Endothelial cell (in vitro differentiated cells): ENCODE measurements around the gene SOX13. TPM values are rescaled to one million over a fixed set of nuclear protein-coding genes. Genes with fewer than 3 reads are reported as not detected.
"Not testable (repeated sequence)": the region's sequence is repeated elsewhere in the genome, so short reads cannot be mapped to it uniquely, and the experiment has no call there.

Experiments
- DNase-seq: peaks from one replicate; pipeline ENCODE4 v3.0.0; 2021; ENCODE audit warnings: low spot score
- H3K27ac Mint-ChIP-seq: one replicate; pipeline ENCODE4 v1.8.0; 2021; ENCODE audit warnings: mixed read lengths, inconsistent platforms; ENCODE audit not compliant: unreplicated experiment
- H3K27me3 Mint-ChIP-seq: one replicate; pipeline ENCODE4 v1.8.0; 2021; ENCODE audit warnings: mild to moderate bottlenecking, moderate library complexity, mixed read lengths, inconsistent platforms; ENCODE audit not compliant: unreplicated experiment
- H3K36me3 Mint-ChIP-seq: one replicate; pipeline ENCODE4 v1.8.0; 2021; ENCODE audit warnings: mild to moderate bottlenecking, low read depth, mixed read lengths, inconsistent platforms; ENCODE audit not compliant: unreplicated experiment
- H3K4me1 Mint-ChIP-seq: one replicate; pipeline ENCODE4 v1.8.0; 2021; ENCODE audit warnings: mild to moderate bottlenecking, mixed read lengths, inconsistent platforms; ENCODE audit not compliant: unreplicated experiment
- H3K4me3 Mint-ChIP-seq: one replicate; pipeline ENCODE4 v1.8.0; 2021; ENCODE audit warnings: mild to moderate bottlenecking, mixed read lengths, inconsistent platforms; ENCODE audit not compliant: unreplicated experiment
- H3K9me3 Mint-ChIP-seq: one replicate; pipeline ENCODE4 v1.8.0; 2021; ENCODE audit warnings: mixed read lengths, inconsistent platforms; ENCODE audit not compliant: unreplicated experiment
- CTCF ChIP-seq: fragments of 200-600 bp; sonication (generic); IDR thresholded peaks from one replicate; pipeline ENCODE4 v1.5.0; 2021; ENCODE audit warnings: antibody characterized with exemption; ENCODE audit not compliant: unreplicated experiment
- total RNA-seq: library from RNA; stranded (reverse); fragmentation: NEBNext Ultra II Directional; extraction: Animal tissue kit (Norgen Biotek cat#: 25700); gene quantifications from one replicate; pipeline ENCODE4 v1.2.1, GENCODE V29; 2021; ENCODE audit not compliant: unreplicated experiment

The SOX13 gene
- total RNA-seq, 1 donor from 2014 or later: 107 TPM

- TF ChIP-seq CTCF: no peak
- Mint-ChIP-seq H3K9me3 (no peaks in the 10 kb centered on the region), H3K36me3 (peaks cover 9% of the 10 kb centered on the region), H3K4me1 (peaks cover 28% of the 10 kb centered on the region), H3K27me3 (peaks cover 5% of the 10 kb centered on the region), H3K4me3 (no peak overlapping the region), H3K27ac (no peak overlapping the region)
- no peak for DNase-seq
Observed at GRCh38 chr1:204045430-204045829, 27.5 kb upstream of the SOX13 start.

GRCh38 chr1:204046346-204046745 lies 26.6 kb upstream of the SOX13 start:
- H3K4me3 Mint-ChIP-seq: no peak overlapping the region
- H3K4me1 Mint-ChIP-seq: peaks cover 28% of the 10 kb centered on the region
- no peak overlapping the region for H3K27ac Mint-ChIP-seq
- peaks cover 9% of the 10 kb centered on the region for H3K36me3 Mint-ChIP-seq
- peaks cover 5% of the 10 kb centered on the region for H3K27me3 Mint-ChIP-seq
- no peaks in the 10 kb centered on the region for H3K9me3 Mint-ChIP-seq
- no peak for DNase-seq
- no peak for TF ChIP-seq CTCF

- not testable (repeated sequence) for DNase-seq, H3K9me3 Mint-ChIP-seq, H3K27ac Mint-ChIP-seq, H3K27me3 Mint-ChIP-seq, H3K4me3 Mint-ChIP-seq, H3K36me3 Mint-ChIP-seq
- H3K4me1 Mint-ChIP-seq: peaks cover 25% of the 10 kb centered on the region
Observed at GRCh38 chr1:204048796-204049195, 24.1 kb upstream of the SOX13 start.

- H3K27me3 Mint-ChIP-seq: no peaks in the 10 kb centered on the region
- H3K4me3 Mint-ChIP-seq: no peak overlapping the region
- TF ChIP-seq CTCF: no peak
- no peak for DNase-seq
- H3K36me3 Mint-ChIP-seq: no peaks in the 10 kb centered on the region
- no peak overlapping the region for H3K27ac Mint-ChIP-seq
- H3K4me1 Mint-ChIP-seq: peaks cover 7% of the 10 kb centered on the region
- no peaks in the 10 kb centered on the region for H3K9me3 Mint-ChIP-seq
Observed at GRCh38 chr1:204051258-204051657, 21.7 kb upstream of the SOX13 start.

GRCh38 chr1:204051718-204052117 lies 21.2 kb upstream of the SOX13 start:
- no peak for TF ChIP-seq CTCF
- DNase-seq: no peak
- Mint-ChIP-seq H3K4me1 (peaks cover 3% of the 10 kb centered on the region), H3K9me3 (no peaks in the 10 kb centered on the region), H3K36me3 (no peaks in the 10 kb centered on the region), H3K27me3 (no peaks in the 10 kb centered on the region), H3K4me3 (no peak overlapping the region), H3K27ac (no peak overlapping the region)

- H3K4me1 Mint-ChIP-seq: peaks cover 3% of the 10 kb centered on the region
- no peaks in the 10 kb centered on the region for H3K27me3 Mint-ChIP-seq
- no peak overlapping the region for H3K27ac Mint-ChIP-seq
- H3K36me3 Mint-ChIP-seq: no peaks in the 10 kb centered on the region
- H3K4me3 Mint-ChIP-seq: no peak overlapping the region
- no peak for DNase-seq
- H3K9me3 Mint-ChIP-seq: no peaks in the 10 kb centered on the region
- TF ChIP-seq CTCF: no peak
Observed at GRCh38 chr1:204053893-204054292, 19.0 kb upstream of the SOX13 start.
